Mucosa of descending colon (tissue), 3 donors: ENCODE results near the gene OAF. TPM values are rescaled to one million over a fixed set of nuclear protein-coding genes. Genes with fewer than 3 reads are reported as not detected.

Experiments used
- ATAC-seq: fragments of 200-7000 bp; cut with Tn5 transposase; one replicate; pipeline ENCODE4 v1.9.1; 2020; ENCODE audit warnings: mild to moderate bottlenecking, moderate library complexity
- DNase-seq, 3 donors: peaks; one replicate each; pipeline ENCODE4 v3.0.0-alpha.2; 2020
- H3K36me3 ChIP-seq: fragments of 200-600 bp; one replicate; pipeline ENCODE4 v1.8.0; 2021; ENCODE audit warnings: low read depth, mild to moderate bottlenecking
- H3K4me1 ChIP-seq: fragments of 200-600 bp; one replicate; pipeline ENCODE4 v1.8.0; 2021; ENCODE audit warnings: low read depth, mild to moderate bottlenecking
- H3K4me3 ChIP-seq: fragments of 200-600 bp; one replicate; pipeline ENCODE4 v1.8.0; 2021; ENCODE audit warnings: mild to moderate bottlenecking
- H3K9me3 ChIP-seq: fragments of 200-600 bp; one replicate; pipeline ENCODE4 v1.8.0; 2021; ENCODE audit warnings: mild to moderate bottlenecking
- intact Hi-C, 2 donors: fragments of 100-400 bp; cut with DNase I in 1 of 2; cut with micrococcal nuclease in 1 of 2; formaldehyde crosslinking; loops; one replicate each; pipeline versions ENCODE4 v1.11.0 to v1.11.1; 2022; cut with DNase I, micrococcal nuclease
- total RNA-seq, 3 donors: library from RNA; stranded (reverse); fragmentation: NEBNext Ultra II Directional in 2 of 3; extraction: Animal tissue kit (Norgen Biotek cat#: 25700) in 2 of 3; gene quantifications; one replicate each; pipeline versions ENCODE4 v1.2.1 to v1.2.4, GENCODE V29; 2021 to 2023
- TF ChIP-seq, protein P1 (sequence below): fragments of 200-600 bp; IDR thresholded peaks from one replicate; pipeline ENCODE4 v1.8.0; 2022; ENCODE audit warnings: antibody characterized with exemption, mild to moderate bottlenecking
- donor health status: DM: no; HTN: no; CAD: no; lungs with moderate emphysema.
- donor health status: DM: no; HTN: no; CAD: no.
- donor health status: DM: no; HTN: yes; CAD: no.

Gene OAF
- total RNA-seq, 3 donors from 2014 or later, result 96.4 to 217 (median 133) TPM

DNA sequence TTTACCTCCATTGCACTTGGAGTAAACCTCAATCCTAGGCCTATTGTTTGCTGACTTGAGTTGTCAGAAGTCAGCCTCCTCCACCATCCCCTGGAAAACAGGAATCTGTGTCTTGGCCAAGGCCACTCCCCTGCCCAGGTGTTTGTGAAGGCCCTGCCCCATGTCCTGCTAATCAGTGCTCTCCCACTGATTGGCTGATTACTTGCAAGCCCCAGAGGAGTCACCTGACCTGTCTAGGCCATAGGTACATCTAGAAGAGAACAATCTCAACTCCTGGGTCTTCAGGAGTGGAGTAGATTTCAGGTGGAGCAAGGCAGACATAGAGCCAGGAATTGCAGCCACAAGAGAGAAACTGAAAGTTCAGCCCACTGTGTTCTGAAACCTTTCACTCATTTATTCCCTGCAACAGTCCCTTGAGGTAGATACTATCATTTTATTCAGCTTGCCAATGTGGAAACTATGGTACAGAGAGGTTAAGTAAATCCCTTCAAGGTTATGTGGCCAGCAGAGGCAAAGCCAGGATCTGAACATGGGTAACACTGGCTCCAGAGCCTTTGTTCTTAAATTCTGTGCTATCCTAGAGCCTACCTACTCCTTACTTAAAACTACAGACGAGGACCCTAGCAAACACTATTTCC, 10.4 kb downstream of the OAF start:
- intact Hi-C loops, result loop anchor here in 1 of 2 donors (5.0 kb wide), 1 partner anchor 39 kb away; no protein-coding TSS in a partner anchor
- ATAC-seq, result peak; percentile 92
- H3K36me3 ChIP-seq, result no peaks in the 10 kb centered on the region

DNA sequence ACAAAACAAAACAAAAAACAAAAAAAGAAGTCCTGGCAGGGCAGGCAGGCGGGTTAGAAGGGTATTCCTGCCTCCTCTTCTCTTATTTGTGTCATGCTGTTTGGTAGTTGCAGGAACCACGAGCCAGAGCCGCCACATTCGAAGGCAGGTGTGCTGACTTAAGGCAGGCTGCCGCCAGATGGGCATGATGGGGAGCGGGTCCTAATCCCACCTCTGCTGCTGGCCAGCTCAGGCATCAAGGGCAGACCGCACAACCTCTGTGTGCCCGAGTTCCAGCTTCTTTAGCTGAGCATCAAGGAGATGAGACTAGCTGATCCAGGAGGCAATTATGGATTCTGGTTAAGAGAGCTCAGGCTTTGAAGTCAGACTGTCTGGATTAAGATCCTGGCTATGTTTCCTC, 12.1 kb downstream of the OAF start:
- no peak for ATAC-seq
- intact Hi-C loops, result loop anchor here in 1 of 2 donors (5.0 kb wide), 1 partner anchor 41 kb away; no protein-coding TSS in a partner anchor
- Histone ChIP-seq H3K4me1 (peaks cover 40% of the 10 kb centered on the region), H3K4me3 (no peak overlapping the region), H3K36me3 (no peaks in the 10 kb centered on the region), H3K9me3 (no peaks in the 10 kb centered on the region)
- TF ChIP-seq, protein P1, sequence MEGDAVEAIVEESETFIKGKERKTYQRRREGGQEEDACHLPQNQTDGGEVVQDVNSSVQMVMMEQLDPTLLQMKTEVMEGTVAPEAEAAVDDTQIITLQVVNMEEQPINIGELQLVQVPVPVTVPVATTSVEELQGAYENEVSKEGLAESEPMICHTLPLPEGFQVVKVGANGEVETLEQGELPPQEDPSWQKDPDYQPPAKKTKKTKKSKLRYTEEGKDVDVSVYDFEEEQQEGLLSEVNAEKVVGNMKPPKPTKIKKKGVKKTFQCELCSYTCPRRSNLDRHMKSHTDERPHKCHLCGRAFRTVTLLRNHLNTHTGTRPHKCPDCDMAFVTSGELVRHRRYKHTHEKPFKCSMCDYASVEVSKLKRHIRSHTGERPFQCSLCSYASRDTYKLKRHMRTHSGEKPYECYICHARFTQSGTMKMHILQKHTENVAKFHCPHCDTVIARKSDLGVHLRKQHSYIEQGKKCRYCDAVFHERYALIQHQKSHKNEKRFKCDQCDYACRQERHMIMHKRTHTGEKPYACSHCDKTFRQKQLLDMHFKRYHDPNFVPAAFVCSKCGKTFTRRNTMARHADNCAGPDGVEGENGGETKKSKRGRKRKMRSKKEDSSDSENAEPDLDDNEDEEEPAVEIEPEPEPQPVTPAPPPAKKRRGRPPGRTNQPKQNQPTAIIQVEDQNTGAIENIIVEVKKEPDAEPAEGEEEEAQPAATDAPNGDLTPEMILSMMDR, result no peak
- DNase-seq, result peak in 1 of 3 donors; percentile 46

More for the DNA sequence above, 10.4 kb downstream of the OAF start:
- TF ChIP-seq, protein P1, result no peak
- no peak overlapping the region for H3K4me3 ChIP-seq
- DNase-seq, result peak; percentile 72 to 83 (median 73)
- H3K4me1 ChIP-seq, result peaks cover 50% of the 10 kb centered on the region
- no peaks in the 10 kb centered on the region for H3K9me3 ChIP-seq

DNA sequence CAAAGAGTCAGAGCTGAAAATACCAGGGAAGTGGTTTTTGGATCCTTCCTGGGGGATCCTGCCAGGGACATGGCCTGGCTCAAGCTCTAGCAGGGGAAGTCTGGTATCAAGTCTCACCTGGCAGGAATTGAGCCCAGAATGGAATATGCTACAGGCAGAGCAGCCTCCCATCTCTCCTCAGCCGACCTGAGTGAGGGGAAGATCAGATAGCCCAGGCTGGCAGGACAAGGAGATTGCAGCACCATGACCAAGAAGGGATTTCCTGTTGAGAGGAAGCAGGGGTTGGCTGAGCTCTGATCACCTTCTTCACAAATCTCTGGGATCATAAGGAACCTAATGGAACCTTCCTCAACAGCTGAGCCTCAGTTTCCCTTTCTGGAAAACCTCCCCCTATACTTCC, 13.0 kb downstream of the OAF start:
- ATAC-seq (no peak), DNase-seq (no peak)
- Histone ChIP-seq H3K36me3 (no peaks in the 10 kb centered on the region), H3K4me1 (peaks cover 31% of the 10 kb centered on the region), H3K9me3 (no peaks in the 10 kb centered on the region), H3K4me3 (no peak overlapping the region)
- TF ChIP-seq, protein P1, result no peak
- intact Hi-C loops, result loop anchor here in 1 of 2 donors (5.0 kb wide), 1 partner anchor 41 kb away; no protein-coding TSS in a partner anchor

DNA sequence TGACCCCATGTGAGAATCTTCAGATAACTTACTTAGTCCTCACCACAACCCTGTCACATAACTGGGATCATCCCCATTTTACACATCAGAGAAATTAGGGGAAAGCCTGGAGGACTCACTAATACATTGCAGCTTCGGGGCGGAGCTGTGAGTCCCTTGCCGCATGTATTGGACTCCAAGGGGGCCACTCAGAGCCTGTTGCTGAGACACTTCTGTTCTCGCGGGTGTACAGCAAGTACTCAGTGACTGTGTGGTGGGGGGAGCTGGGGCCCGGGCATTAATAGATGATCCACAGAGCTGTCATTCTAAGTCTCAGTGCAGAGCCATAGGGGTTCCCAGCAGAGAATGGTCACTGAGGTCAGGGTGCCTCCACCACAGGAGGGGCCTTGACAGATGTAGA, 13.5 kb downstream of the OAF start:
- H3K4me3 ChIP-seq, result no peak overlapping the region

DNA sequence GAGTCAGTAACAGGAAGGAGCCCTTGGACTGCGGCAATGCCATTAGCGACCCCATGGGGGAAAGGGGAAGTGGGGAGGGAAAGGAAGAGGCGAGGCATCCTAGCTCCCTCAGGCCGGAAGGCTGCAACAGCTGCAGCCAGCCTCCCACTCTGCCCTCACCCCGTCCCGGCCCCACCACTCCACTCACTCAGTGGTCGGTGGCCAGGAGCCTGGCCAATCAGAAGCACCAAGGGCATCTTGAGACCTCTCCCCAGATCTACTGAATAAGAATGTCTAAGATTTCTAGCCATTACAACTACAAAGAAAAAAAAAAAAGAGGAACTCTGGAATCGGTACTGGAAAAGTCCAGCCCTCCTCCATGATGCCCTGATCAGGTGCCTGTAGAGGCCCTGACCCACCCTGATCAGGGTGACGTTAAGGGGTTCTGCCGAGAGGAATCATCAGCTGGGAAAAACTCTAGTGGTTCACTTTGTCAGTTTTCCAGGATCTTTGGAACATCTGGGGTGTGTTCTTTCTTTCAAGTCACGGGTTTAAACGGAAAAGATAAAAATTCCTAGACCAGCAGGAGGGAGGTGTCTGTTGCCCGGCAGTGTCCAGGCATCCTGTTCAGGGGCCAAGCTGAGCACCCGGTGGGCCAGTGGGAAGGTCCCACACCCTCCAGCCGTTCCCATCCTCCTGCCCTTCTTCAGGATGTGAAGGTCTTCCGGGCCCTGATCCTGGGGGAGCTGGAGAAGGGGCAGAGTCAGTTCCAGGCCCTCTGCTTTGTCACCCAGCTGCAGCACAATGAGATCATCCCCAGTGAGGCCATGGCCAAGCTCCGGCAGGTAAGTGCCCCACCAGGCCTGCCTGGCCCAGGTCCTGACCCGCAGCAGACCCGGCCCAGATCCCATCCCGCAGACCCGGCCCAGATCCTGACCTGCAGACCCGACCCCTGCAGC, 14.4 kb downstream of the OAF start:
- no peak for ATAC-seq

More for the DNA sequence above, 13.5 kb downstream of the OAF start:
- ATAC-seq, result no peak
- TF ChIP-seq, protein P1, result no peak
- no peaks in the 10 kb centered on the region for H3K9me3 ChIP-seq
- H3K4me1 ChIP-seq, result peaks cover 26% of the 10 kb centered on the region
- DNase-seq, result peak in 1 of 3 donors; percentile 36
- intact Hi-C loops, result loop anchor here in 1 of 2 donors (5.0 kb wide), 1 partner anchor 42 kb away; no protein-coding TSS in a partner anchor
- H3K36me3 ChIP-seq, result no peaks in the 10 kb centered on the region

More for the DNA sequence above, 14.4 kb downstream of the OAF start:
- DNase-seq, result peak in 1 of 3 donors; percentile 53
- Histone ChIP-seq H3K4me1 (peaks cover 18% of the 10 kb centered on the region), H3K36me3 (no peaks in the 10 kb centered on the region), H3K4me3 (no peak overlapping the region), H3K9me3 (no peaks in the 10 kb centered on the region)
- intact Hi-C loops, result loop anchor here in 1 of 2 donors (5.0 kb wide), 2 partner anchors 43 to 53 kb away; no protein-coding TSS in a partner anchor
- TF ChIP-seq, protein P1, result no peak
